H1 (cell line): Measurements from ENCODE around the gene HLA-DOB. TPM values are rescaled to one million over a fixed set of nuclear protein-coding genes. Genes with fewer than 3 reads are reported as not detected.

ENCODE experiments used
- CTCF ChIA-PET: fragments of 300-600 bp; sonication (Branson Sonifier 250); formaldehyde crosslinking; loops from one replicate; lab custom pipeline; 2021; ENCODE audit not compliant: partially characterized antibody; lab: Charles Lee
- POLR2A ChIA-PET: fragments of 300-600 bp; sonication (Branson Sonifier 250); formaldehyde crosslinking; loops from one replicate; lab custom pipeline; 2021; ENCODE audit warnings: inconsistent platforms; ENCODE audit not compliant: partially characterized antibody; lab: Charles Lee
- DNase-seq, 2 experiments: peaks; one replicate each; pipeline versions ENCODE4 v3.0.0 to v3.0.0-alpha.2; 2010 to 2022; ENCODE audit warnings: low spot score in 2 of 2, low read depth in 1 of 2, mixed read lengths in 1 of 2
- FAIRE-seq: peaks from 2 replicates; lab custom pipeline; 2011; peaks lifted over from hg19 to GRCh38; lab: Jason Lieb, UNC
- H2AFZ ChIP-seq: 2 replicates; pipeline ENCODE4 v1.8.1; 2012; ENCODE audit warnings: low read length, inconsistent platforms
- H2AK5ac ChIP-seq: 2 replicates; pipeline ENCODE4 v1.6.1; 2013; ENCODE audit warnings: low read depth, low read length
- H2BK120ac ChIP-seq: replicated peaks from 2 replicates; pipeline ENCODE3; 2013; ENCODE audit warnings: low read depth, low read length, inconsistent platforms
- H2BK12ac ChIP-seq: 2 replicates; pipeline ENCODE4 v1.6.1; 2013; ENCODE audit warnings: low read depth, low read length
- H2BK15ac ChIP-seq: 2 replicates; pipeline ENCODE4 v1.6.1; 2013; ENCODE audit warnings: low read length
- H2BK20ac ChIP-seq: 2 replicates; pipeline ENCODE4 v1.6.1; 2013; ENCODE audit warnings: low read length
- H2BK5ac ChIP-seq: 2 replicates; pipeline ENCODE4 v1.6.1; 2013; ENCODE audit warnings: low read depth, low read length
- H3K14ac ChIP-seq: 2 replicates; pipeline ENCODE4 v1.6.1; 2013; ENCODE audit warnings: inconsistent platforms; ENCODE audit not compliant: insufficient read length
- H3K18ac ChIP-seq: 2 replicates; pipeline ENCODE4 v1.6.1; 2013; ENCODE audit warnings: low read length; ENCODE audit errors: extremely low read depth
- H3K23ac ChIP-seq: 2 replicates; pipeline ENCODE4 v1.6.1; 2013; ENCODE audit warnings: inconsistent platforms; ENCODE audit not compliant: insufficient read length
- H3K23me2 ChIP-seq: 2 replicates; pipeline ENCODE4 v1.6.1; 2013; ENCODE audit warnings: low read depth, low read length
- H3K27ac ChIP-seq: 2 replicates; pipeline ENCODE4 v1.6.1; 2011; ENCODE audit warnings: low read depth, low read length, inconsistent platforms
- H3K27me3 ChIP-seq, 4 experiments: replicated peaks in 1 of 4; 1 replicate in 1 of 4; 2 replicates in 3 of 4; pipeline versions ENCODE4 v1.6.1 to v1.8.1; 2011 to 2013; ENCODE audit warnings: low read length in 3 of 4, mild to moderate bottlenecking in 3 of 4, inconsistent platforms in 2 of 4, mixed read lengths in 2 of 4, moderate library complexity in 1 of 4; ENCODE audit not compliant: control insufficient read depth in 3 of 4, insufficient read depth in 3 of 4; ENCODE audit errors: extremely low read depth in 1 of 4
- H3K36me3 ChIP-seq, 4 experiments: 2 replicates each; pipeline versions ENCODE4 v1.6.1 to v1.8.1; 2011 to 2013; ENCODE audit warnings: mild to moderate bottlenecking in 4 of 4, low read length in 3 of 4, moderate library complexity in 2 of 4, control low read depth in 1 of 4, inconsistent platforms in 1 of 4; ENCODE audit not compliant: insufficient read depth in 4 of 4, control insufficient read depth in 2 of 4
- H3K4ac ChIP-seq: replicated peaks from 2 replicates; pipeline ENCODE3; 2013; ENCODE audit warnings: low read length, low read depth, mixed read lengths, inconsistent platforms; ENCODE audit not compliant: insufficient read length
- H3K4me1 ChIP-seq, 4 experiments: replicated peaks in 1 of 4; 1 replicate in 1 of 4; 2 replicates in 3 of 4; pipeline versions ENCODE4 v1.6.1 to v1.8.1; 2011 to 2013; ENCODE audit warnings: low read length in 3 of 4, inconsistent platforms in 2 of 4, mixed read lengths in 1 of 4; ENCODE audit not compliant: insufficient read depth in 4 of 4, control insufficient read depth in 3 of 4
- H3K4me2 ChIP-seq, 2 experiments: 2 replicates each; pipeline versions ENCODE4 v1.6.1 to v1.8.1; 2011 to 2013; ENCODE audit warnings: low read depth in 2 of 2, low read length in 2 of 2, control low read depth in 1 of 2, inconsistent platforms in 1 of 2, mild to moderate bottlenecking in 1 of 2; ENCODE audit not compliant: insufficient read depth in 1 of 2
- H3K4me3 ChIP-seq, 4 experiments: fragments of 200-600, 300-600 bp in 1 of 4; sonication (generic), shearing (Covaris generic), sonication (Bioruptor Twin) in 1 of 4; 2 replicates each; pipeline versions ENCODE4 v1.5.1 to v1.8.1; 2011 to 2016; ENCODE audit warnings: low read length in 4 of 4, low read depth in 3 of 4, control low read depth in 2 of 4, inconsistent platforms in 2 of 4, mild to moderate bottlenecking in 2 of 4, mixed read lengths in 1 of 4, moderate library complexity in 1 of 4; ENCODE audit not compliant: insufficient read depth in 2 of 4; ENCODE audit errors: extremely low read depth in 1 of 4
- H3K56ac ChIP-seq: replicated peaks from 2 replicates; pipeline ENCODE3; 2013; ENCODE audit warnings: low read depth, mild to moderate bottlenecking, mixed read lengths, low read length, inconsistent platforms; ENCODE audit not compliant: insufficient read length
- H3K79me1 ChIP-seq: 2 replicates; pipeline ENCODE4 v1.6.1; 2013; ENCODE audit warnings: low read depth, low read length, control low read depth
- H3K79me2 ChIP-seq, 2 experiments: 2 replicates each; pipeline versions ENCODE4 v1.6.1 to v1.8.1; 2012 to 2013; ENCODE audit warnings: low read length in 2 of 2, mild to moderate bottlenecking in 2 of 2, inconsistent platforms in 1 of 2; ENCODE audit not compliant: insufficient read depth in 2 of 2, control insufficient read depth in 1 of 2
- H3K9ac ChIP-seq, 4 experiments: replicated peaks in 1 of 4; 1 replicate in 1 of 4; 2 replicates in 3 of 4; pipeline versions ENCODE4 v1.6.1 to v1.8.1; 2011 to 2013; ENCODE audit warnings: low read depth in 3 of 4, low read length in 3 of 4, control low read depth in 2 of 4, mild to moderate bottlenecking in 2 of 4, moderate library complexity in 2 of 4, inconsistent platforms in 1 of 4; ENCODE audit errors: extremely low read depth in 1 of 4
- H3K9me3 ChIP-seq, 2 experiments: 2 replicates each; pipeline versions ENCODE4 v1.6.1 to v1.8.1; 2012 to 2013; ENCODE audit warnings: mild to moderate bottlenecking in 2 of 2, moderate library complexity in 2 of 2, control low read depth in 1 of 2, inconsistent platforms in 1 of 2, low read depth in 1 of 2, low read length in 1 of 2, mixed read lengths in 1 of 2; ENCODE audit not compliant: insufficient read depth in 2 of 2
- H4K20me1 ChIP-seq, 2 experiments: replicated peaks in 1 of 2; 2 replicates each; pipeline versions ENCODE3 to v1.8.1; 2011 to 2013; ENCODE audit warnings: inconsistent platforms in 2 of 2, low read length in 2 of 2, mild to moderate bottlenecking in 1 of 2; ENCODE audit not compliant: insufficient read depth in 2 of 2, control insufficient read depth in 1 of 2
- H4K5ac ChIP-seq: 2 replicates; pipeline ENCODE4 v1.6.1; 2013; ENCODE audit warnings: low read length, low read depth, mixed read lengths, inconsistent platforms; ENCODE audit not compliant: insufficient read length
- H4K8ac ChIP-seq: 2 replicates; pipeline ENCODE4 v1.8.0; 2013; ENCODE audit warnings: mild to moderate bottlenecking, moderate library complexity, low read length, inconsistent platforms; ENCODE audit not compliant: insufficient read depth; ENCODE audit errors: extremely low read depth
- H4K91ac ChIP-seq: replicated peaks from 2 replicates; pipeline ENCODE3; 2013; ENCODE audit warnings: low read length, mixed read lengths, inconsistent platforms; ENCODE audit not compliant: insufficient read length
- ASH2L ChIP-seq: fragments of 200-600, 300-600 bp; sonication (generic); IDR thresholded peaks from one replicate; pipeline ENCODE4 v1.7.1; 2017; ENCODE audit warnings: low read length
- RFX5 ChIP-seq: IDR thresholded peaks from 2 replicates; pipeline ENCODE4 v1.6.1; 2011; ENCODE audit warnings: low read depth, low read length, improper control_type of control experiment, borderline replicate concordance
- TBP ChIP-seq: IDR thresholded peaks from 2 replicates; pipeline ENCODE4 v1.6.1; 2011; ENCODE audit warnings: low read depth, low read length, improper control_type of control experiment
- WGBS, 2 experiments: shearing (Covaris generic) in 1 of 2; methylation state at CpG; one replicate each; pipeline versions ENCODE4 v1.1.6 to v1.1.7; 2013 to 2015; ENCODE audit warnings: low lambda C conversion rate in 2 of 2, mixed read lengths in 2 of 2, inconsistent platforms in 1 of 2, low coverage in 1 of 2, missing lambda C conversion rate in 1 of 2; ENCODE audit not compliant: insufficient replicate concordance in 2 of 2, insufficient coverage in 1 of 2, insufficient read length in 1 of 2; ENCODE audit errors: extremely low coverage in 1 of 2, missing lambda C conversion rate in 1 of 2; 5-methylcytosine and 5-hydroxymethylcytosine counted together
- polyA plus RNA-seq, 7 experiments: library from polyadenylated mRNA; depleted of rRNA in 3 of 7; stranded (reverse) in 5 of 7; unstranded in 2 of 7; fragments of >200 nt in 5 of 7; fragments of 200-250 nt in 2 of 7; gene quantifications; 1 replicate in 5 of 7; 2 replicates in 1 of 7; 4 replicates in 1 of 7; pipeline versions ENCODE4 v1.2.1 to v1.2.3, GENCODE V29; 2011 to 2013; ENCODE audit warnings: missing spikeins in 2 of 7, mixed read lengths in 2 of 7
- total RNA-seq: library from RNA; stranded (reverse); fragmentation: NEBNext Ultra II Directional; extraction: Animal tissue kit (Norgen Biotek cat#: 25700); gene quantifications from 2 replicates; pipeline ENCODE4 v1.2.1, GENCODE V29; 2021

Gene HLA-DOB
- total and polyA plus RNA-seq, 2 of the 8 experiments (the other 6 are each of a cell fraction or from before 2014, with no cell fraction given), result 0.35 TPM; not detected in 1

DNA sequence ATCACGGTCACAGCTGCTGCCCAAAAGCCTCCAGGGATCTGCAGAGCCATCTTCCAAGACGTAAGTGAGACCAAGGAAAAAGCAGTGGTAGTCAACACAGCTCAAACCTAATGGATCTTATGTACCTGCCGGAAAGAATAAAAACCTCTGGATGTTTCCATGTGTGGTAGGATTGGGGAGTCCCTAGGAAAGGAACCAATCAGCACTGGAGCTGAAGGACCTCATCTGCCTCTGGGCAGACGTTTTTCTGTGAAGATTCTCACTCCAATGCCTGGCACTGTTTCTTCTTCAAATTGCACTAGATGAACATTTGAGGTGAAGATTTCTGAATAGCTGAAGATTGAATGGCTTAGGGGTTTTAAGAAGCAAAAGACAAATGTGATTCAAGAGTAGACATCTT is 53.4 kb downstream of the HLA-DOB start, which contains the start of gene HLA-DQB2:
Gene HLA-DQB2, minus strand, starts transcription at position 112 of the 400 bp plus-strand sequence. Its CDS starts 62 bp downstream, at position 50.
- H2BK12ac ChIP-seq, result no peak within 1 kb of the TSS
- peaks cover 0 to 3% of the 10 kb centered on the region in 2 experiments; a peak in 1 of 4 replicates for H3K9me3 ChIP-seq
- no peaks in the 10 kb centered on the region for H3K36me3 ChIP-seq
- no peak within 1 kb of the TSS for H2AFZ ChIP-seq
- H4K5ac ChIP-seq, result no peak within 1 kb of the TSS
- FAIRE-seq (no peak), DNase-seq (no peak)
- no peaks in the 10 kb centered on the region for H3K23me2 ChIP-seq
- no peaks in the 10 kb centered on the region for H3K4me1 ChIP-seq
- no peak within 1 kb of the TSS for H3K4me3 ChIP-seq
- no peak within 1 kb of the TSS for H3K23ac ChIP-seq
- H4K91ac ChIP-seq, result no peak within 1 kb of the TSS
- no peaks in the 10 kb centered on the region for H3K79me2 ChIP-seq
- H3K27me3 ChIP-seq, result no peaks in the 10 kb centered on the region
- H3K56ac ChIP-seq, result no peak within 1 kb of the TSS
- no peak within 1 kb of the TSS for H2BK20ac ChIP-seq
- TF ChIP-seq ASH2L (no peak), TBP (no peak), RFX5 (peak; percentile 60; the same call in 1 of the 2 replicates)
- H4K8ac ChIP-seq, result no peak within 1 kb of the TSS
- no peak within 1 kb of the TSS for H2AK5ac ChIP-seq
- no peak within 1 kb of the TSS for H3K18ac ChIP-seq
- H3K14ac ChIP-seq, result no peak within 1 kb of the TSS
- ChIA-PET POLR2A (no interaction called here), CTCF (interaction anchor here (0.9 to 1.3 kb wide), 5 partner anchors 22 to 350 kb away, joined by 3 to 7 read pairs (median 3); no protein-coding TSS in a partner anchor)
- H3K4me2 ChIP-seq, result no peak within 1 kb of the TSS
- no peak within 1 kb of the TSS for H2BK120ac ChIP-seq
- no peaks in the 10 kb centered on the region for H4K20me1 ChIP-seq
- H3K27ac ChIP-seq, result no peak within 1 kb of the TSS
- 59% methylated on average over 4 of the region's 4 CpGs; no CpG with 5 or more reads in 1 of the 2 experiments for whole genome bisulfite sequencing, 2 experiments
- H2BK15ac ChIP-seq, result no peak within 1 kb of the TSS
- H3K9ac ChIP-seq, result no peak within 1 kb of the TSS
- H2BK5ac ChIP-seq, result no peak within 1 kb of the TSS
- no peak within 1 kb of the TSS for H3K4ac ChIP-seq
- H3K79me1 ChIP-seq, result no peaks in the 10 kb centered on the region

Other genes with a start within 250 kb of the HLA-DOB start
- gene HLA-DRB1, start 227.2 kb downstream of the HLA-DOB start, total RNA-seq, result 5.1 and 6.7 TPM in 2 replicates
- gene HLA-DRB1, start 227.2 kb downstream of the HLA-DOB start, polyA plus RNA-seq (2011; rRNA removed), result 7.2 and 7.5 TPM in 2 replicates
- not detected in 2 replicates for gene HLA-DQA1, start 179.6 kb downstream of the HLA-DOB start, total RNA-seq
- 0.12 TPM in 1 of 2 replicates, not detected in the other for gene HLA-DQA1, start 179.6 kb downstream of the HLA-DOB start, polyA plus RNA-seq (2011; rRNA removed)
- gene HLA-DQB1, start 150.3 kb downstream of the HLA-DOB start, total RNA-seq, result 1.2 and 1.4 TPM in 2 replicates
- gene HLA-DQB1, start 150.3 kb downstream of the HLA-DOB start, polyA plus RNA-seq (2011; rRNA removed), result 5.2 and 5.5 TPM in 2 replicates
- not detected in 2 replicates for gene HLA-DQA2, start 75.6 kb downstream of the HLA-DOB start, total RNA-seq
- not detected in 2 replicates for gene HLA-DQA2, start 75.6 kb downstream of the HLA-DOB start, polyA plus RNA-seq (2011; rRNA removed)
- gene HLA-DQB2, start 53.5 kb downstream of the HLA-DOB start, total RNA-seq, result not detected in 2 replicates
- gene HLA-DQB2, start 53.5 kb downstream of the HLA-DOB start, polyA plus RNA-seq (2011; rRNA removed), result not detected in 2 replicates
- 24.3 and 27.2 TPM in 2 replicates for gene TAP2, start 21.7 kb upstream of the HLA-DOB start, total RNA-seq
- gene TAP2, start 21.7 kb upstream of the HLA-DOB start, polyA plus RNA-seq (2011; rRNA removed), result 11.3 and 19.9 TPM in 2 replicates
- gene PSMB8, start 27.0 kb upstream of the HLA-DOB start, total RNA-seq, result 18.4 and 22.0 TPM in 2 replicates
- gene PSMB8, start 27.0 kb upstream of the HLA-DOB start, polyA plus RNA-seq (2011; rRNA removed), result 26.9 and 43.0 TPM in 2 replicates
- gene TAP1, start 36.7 kb upstream of the HLA-DOB start, total RNA-seq, result 16.8 TPM in 2 replicates
- gene TAP1, start 36.7 kb upstream of the HLA-DOB start, polyA plus RNA-seq (2011; rRNA removed), result 20.1 and 22.0 TPM in 2 replicates
- 2.9 and 4.5 TPM in 2 replicates for gene PSMB9, start 37.2 kb upstream of the HLA-DOB start, total RNA-seq
- 12.5 and 22.8 TPM in 2 replicates for gene PSMB9, start 37.2 kb upstream of the HLA-DOB start, polyA plus RNA-seq (2011; rRNA removed)
- gene HLA-DMB, start 124.0 kb upstream of the HLA-DOB start, total RNA-seq, result 1.3 and 2.7 TPM in 2 replicates
- 3.2 and 4.7 TPM in 2 replicates for gene HLA-DMB, start 124.0 kb upstream of the HLA-DOB start, polyA plus RNA-seq (2011; rRNA removed)
- gene HLA-DMA, start 136.1 kb upstream of the HLA-DOB start, total RNA-seq, result 13.3 and 15.1 TPM in 2 replicates
- 18.0 and 23.1 TPM in 2 replicates for gene HLA-DMA, start 136.1 kb upstream of the HLA-DOB start, polyA plus RNA-seq (2011; rRNA removed)
- 179 and 185 TPM in 2 replicates for gene BRD2, start 151.6 kb upstream of the HLA-DOB start, total RNA-seq
- 101 and 132 TPM in 2 replicates for gene BRD2, start 151.6 kb upstream of the HLA-DOB start, polyA plus RNA-seq (2011; rRNA removed)
- gene HLA-DOA, start 192.6 kb upstream of the HLA-DOB start, total RNA-seq, result 23.7 TPM in 2 replicates
- gene HLA-DOA, start 192.6 kb upstream of the HLA-DOB start, polyA plus RNA-seq (2011; rRNA removed), result 89.0 and 120 TPM in 2 replicates